ENCODE results near the gene SHH.

The SHH gene

GRCh38 chr7:155800301-155800700 lies 12.0 kb downstream of the SHH start:
- H2AFZ ChIP-seq (ENCODE audit: low read length), result no peak overlapping the region
- no peaks in the 10 kb centered on the region for H3F3A ChIP-seq (ENCODE audit: low read depth)
- H3K79me2 ChIP-seq (ENCODE audit: insufficient read depth, low read length), result no peaks in the 10 kb centered on the region
- no peaks in the 10 kb centered on the region for H3K9me3 ChIP-seq (ENCODE audit: insufficient read depth, low read depth, low read length)
- H3K4me3 ChIP-seq (ENCODE audit: low read length, poor library complexity, severe bottlenecking), result no peak overlapping the region
- peaks cover 4% of the 10 kb centered on the region for H3K27me3 ChIP-seq (ENCODE audit: insufficient read depth, low read length, poor library complexity, severe bottlenecking)
- no peak overlapping the region for H3K9ac ChIP-seq (ENCODE audit: low read depth, low read length, poor library complexity, severe bottlenecking)
- TF ChIP-seq EZH2phosphoT487 (IDR thresholded peaks at IDR 0.05; ENCODE audit: borderline replicate concordance) (no peak), CTCF (conservative IDR thresholded peaks at IDR 0.05; ENCODE audit: low read length) (no peak)
- no peaks in the 10 kb centered on the region for H3K36me3 ChIP-seq (ENCODE audit: insufficient read depth, low read length)
- peaks cover 9% of the 10 kb centered on the region for H3K4me1 ChIP-seq (ENCODE audit: insufficient read depth, low read length, poor library complexity, severe bottlenecking)
- H3K9me2 ChIP-seq (replicated peaks; ENCODE audit: low read depth, low read length), result no peaks in the 10 kb centered on the region
- no peaks in the 10 kb centered on the region for H4K20me1 ChIP-seq (ENCODE audit: insufficient read depth, low read length, poor library complexity, severe bottlenecking)
- H3K4me2 ChIP-seq (ENCODE audit: low read depth, low read length, poor library complexity, severe bottlenecking), result no peak overlapping the region

- H3K79me2 ChIP-seq (ENCODE audit: insufficient read depth, low read length), result no peaks in the 10 kb centered on the region
- no peaks in the 10 kb centered on the region for H4K20me1 ChIP-seq (ENCODE audit: insufficient read depth, low read length, poor library complexity, severe bottlenecking)
- no peaks in the 10 kb centered on the region for H3K36me3 ChIP-seq (ENCODE audit: insufficient read depth, low read length)
- H3F3A ChIP-seq (ENCODE audit: low read depth), result no peaks in the 10 kb centered on the region
- H2AFZ ChIP-seq (ENCODE audit: low read length), result no peak overlapping the region
- no peak overlapping the region for H3K4me3 ChIP-seq (ENCODE audit: low read length, poor library complexity, severe bottlenecking)
- H3K4me1 ChIP-seq (ENCODE audit: insufficient read depth, low read length, poor library complexity, severe bottlenecking), result peaks cover 4% of the 10 kb centered on the region
- H3K9ac ChIP-seq (ENCODE audit: low read depth, low read length, poor library complexity, severe bottlenecking), result no peak overlapping the region
- H3K27me3 ChIP-seq (ENCODE audit: insufficient read depth, low read length, poor library complexity, severe bottlenecking), result peaks cover 4% of the 10 kb centered on the region
- no peak overlapping the region for H3K4me2 ChIP-seq (ENCODE audit: low read depth, low read length, poor library complexity, severe bottlenecking)
- no peaks in the 10 kb centered on the region for H3K9me2 ChIP-seq (replicated peaks; ENCODE audit: low read depth, low read length)
- no peaks in the 10 kb centered on the region for H3K9me3 ChIP-seq (ENCODE audit: insufficient read depth, low read depth, low read length)
- TF ChIP-seq EZH2phosphoT487 (IDR thresholded peaks at IDR 0.05; ENCODE audit: borderline replicate concordance), result no peak
- no peak for TF ChIP-seq CTCF (conservative IDR thresholded peaks at IDR 0.05; ENCODE audit: low read length)
These were observed 12.7 kb downstream of the SHH start for GRCh38 chr7:155799514-155799913.

GRCh38 chr7:155798673-155799439 lies 13.4 kb downstream of the SHH start:
- Histone ChIP-seq H3K9me2 (replicated peaks; ENCODE audit: low read depth, low read length) (no peaks in the 10 kb centered on the region), H3K9me3 (ENCODE audit: insufficient read depth, low read depth, low read length) (no peaks in the 10 kb centered on the region), H3K4me1 (ENCODE audit: insufficient read depth, low read length, poor library complexity, severe bottlenecking) (no peaks in the 10 kb centered on the region), H4K20me1 (ENCODE audit: insufficient read depth, low read length, poor library complexity, severe bottlenecking) (no peaks in the 10 kb centered on the region), H3K36me3 (ENCODE audit: insufficient read depth, low read length) (no peaks in the 10 kb centered on the region), H3K4me3 (ENCODE audit: low read length, poor library complexity, severe bottlenecking) (no peak overlapping the region), H3K4me2 (ENCODE audit: low read depth, low read length, poor library complexity, severe bottlenecking) (no peak overlapping the region), H2AFZ (ENCODE audit: low read length) (no peak overlapping the region), H3K27me3 (ENCODE audit: insufficient read depth, low read length, poor library complexity, severe bottlenecking) (peaks cover 3% of the 10 kb centered on the region), H3K9ac (ENCODE audit: low read depth, low read length, poor library complexity, severe bottlenecking) (no peak overlapping the region), H3K79me2 (ENCODE audit: insufficient read depth, low read length) (no peaks in the 10 kb centered on the region), H3F3A (ENCODE audit: low read depth) (no peaks in the 10 kb centered on the region)
- no peak for TF ChIP-seq EZH2phosphoT487 (IDR thresholded peaks at IDR 0.05; ENCODE audit: borderline replicate concordance)
- TF ChIP-seq CTCF (conservative IDR thresholded peaks at IDR 0.05; ENCODE audit: low read length), result no peak

All from Loucy (cell line).